ENCODE results near the gene F8.
"Not testable (repeated sequence)": the region's sequence is repeated elsewhere in the genome, so short reads cannot be mapped to it uniquely, and the experiment has no call there.

Gene F8

DNA sequence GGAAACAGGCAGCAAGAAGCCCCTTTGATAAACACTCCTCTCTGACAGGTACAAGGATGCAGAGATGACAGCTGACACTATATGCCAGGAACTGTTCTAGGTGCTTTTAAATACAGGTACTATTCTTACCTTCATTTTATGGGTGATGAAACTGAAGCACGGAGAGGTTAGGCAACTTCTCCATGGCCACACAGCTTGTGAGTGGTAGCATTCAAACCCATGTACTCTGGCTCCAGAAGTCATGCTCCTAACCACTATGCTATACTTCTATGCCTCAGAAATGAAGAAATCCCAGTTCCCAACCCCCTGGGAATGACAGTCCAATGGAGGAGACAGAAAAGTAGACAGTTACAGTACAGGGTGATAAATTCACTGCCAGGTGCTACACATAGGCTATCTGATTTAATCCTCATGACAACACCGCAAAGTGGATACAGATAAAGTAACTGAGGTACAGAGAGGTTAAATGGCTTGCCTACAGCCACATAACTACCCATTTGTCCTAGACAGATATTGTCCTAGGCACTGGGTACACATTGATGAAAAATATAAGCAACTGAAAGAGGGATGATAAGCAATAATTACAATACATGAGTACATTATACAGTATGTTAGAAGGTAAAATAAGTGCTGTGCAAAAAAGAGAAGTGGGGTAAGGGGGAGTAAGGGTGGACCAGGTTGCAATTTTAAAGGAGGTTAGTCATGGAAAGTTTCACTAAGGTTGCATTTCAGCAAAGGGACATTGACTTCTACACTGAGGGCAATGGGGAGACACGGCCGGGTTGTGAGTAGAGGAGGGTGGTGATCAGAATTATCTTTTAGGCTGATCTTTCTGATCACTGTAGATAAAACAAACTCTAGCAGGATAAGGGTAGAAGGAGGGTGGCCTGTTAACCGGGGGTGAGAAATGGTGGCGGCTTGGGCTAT, 1.6 kb upstream of the F8 start:
- no peak for ATAC-seq (replicated peaks)
- no peaks in the 10 kb centered on the region for H3K36me3 Mint-ChIP-seq
- peaks cover 6 to 16% of the 10 kb centered on the region in 2 donors for H3K4me1 Mint-ChIP-seq
- no peak for DNase-seq
- H3K27me3 Mint-ChIP-seq: no peaks in the 10 kb centered on the region
- peak overlapping the region; percentile 51 for H3K27ac Mint-ChIP-seq
- peak overlapping the region in 1 of 2 donors; percentile 68 for H3K4me3 Mint-ChIP-seq
- no peaks in the 10 kb centered on the region for H3K9me3 Mint-ChIP-seq

- no peak overlapping the region for H3K27ac Mint-ChIP-seq
- H3K36me3 Mint-ChIP-seq: no peaks in the 10 kb centered on the region
- H3K27me3 Mint-ChIP-seq: no peaks in the 10 kb centered on the region
- H3K4me1 Mint-ChIP-seq: peaks cover 6 to 10% of the 10 kb centered on the region in 2 donors
- no peak for DNase-seq
- no peaks in the 10 kb centered on the region for H3K9me3 Mint-ChIP-seq
- H3K4me3 Mint-ChIP-seq: no peak overlapping the region
- ATAC-seq (replicated peaks): no peak
Observed at GRCh38 chrX:155020591-155020990, 1.9 kb downstream of the F8 start.

DNA sequence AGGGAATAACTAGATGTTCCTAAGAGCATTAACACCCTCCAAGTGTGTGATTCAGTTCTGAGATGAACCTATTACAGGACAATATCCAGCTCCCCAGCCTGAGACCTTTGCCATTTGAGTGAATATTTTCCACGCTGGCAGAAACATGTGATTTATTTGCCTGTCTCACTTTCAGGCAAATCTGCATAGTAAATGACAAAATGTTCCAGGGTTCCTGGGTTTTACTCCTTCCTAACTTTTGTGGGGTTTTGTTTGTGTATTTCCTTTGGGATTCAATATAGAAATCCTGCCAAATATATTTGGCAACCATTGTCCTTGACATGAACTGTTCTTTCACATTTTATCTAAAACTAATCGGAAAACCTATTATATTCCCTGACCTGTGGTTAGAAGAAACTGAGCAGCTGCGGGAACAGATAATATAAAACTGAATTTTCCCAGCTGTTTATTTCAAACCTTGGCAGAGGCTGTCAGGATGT, 12.5 kb downstream of the F8 start:
- Mint-ChIP-seq H3K36me3 (no peaks in the 10 kb centered on the region), H3K4me1 (peaks cover 0 to 2% of the 10 kb centered on the region in 2 donors), H3K4me3 (no peak overlapping the region), H3K27ac (no peak overlapping the region), H3K27me3 (no peaks in the 10 kb centered on the region), H3K9me3 (peaks cover 0 to 2% of the 10 kb centered on the region in 2 donors)
- DNase-seq (no peak), ATAC-seq (replicated peaks) (no peak)

DNA sequence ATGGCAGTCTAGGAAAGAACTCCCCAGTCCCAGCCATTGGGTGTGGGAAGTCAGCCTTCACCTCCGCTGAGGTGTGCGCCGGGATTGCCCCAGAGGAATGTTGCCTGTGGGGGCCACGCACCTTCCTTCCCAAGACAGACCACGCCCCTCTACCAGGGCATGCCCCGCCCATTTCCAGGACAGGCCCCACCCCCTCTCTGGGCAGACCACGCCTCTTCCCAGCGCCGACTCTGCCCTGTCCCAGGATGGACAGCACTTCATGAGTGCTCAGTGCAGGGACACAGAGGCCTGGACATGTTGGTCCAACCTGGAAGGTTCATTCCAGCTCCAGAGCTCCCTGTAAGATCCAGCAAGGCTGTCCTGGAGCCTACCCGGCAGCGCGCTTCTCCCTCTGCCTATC, 13.9 kb downstream of the F8 start:
- H3K27me3 Mint-ChIP-seq; H3K9me3 Mint-ChIP-seq; H3K4me1 Mint-ChIP-seq; H3K36me3 Mint-ChIP-seq; ATAC-seq (replicated peaks); H3K4me3 Mint-ChIP-seq; DNase-seq; H3K27ac Mint-ChIP-seq: not testable (repeated sequence)

DNA sequence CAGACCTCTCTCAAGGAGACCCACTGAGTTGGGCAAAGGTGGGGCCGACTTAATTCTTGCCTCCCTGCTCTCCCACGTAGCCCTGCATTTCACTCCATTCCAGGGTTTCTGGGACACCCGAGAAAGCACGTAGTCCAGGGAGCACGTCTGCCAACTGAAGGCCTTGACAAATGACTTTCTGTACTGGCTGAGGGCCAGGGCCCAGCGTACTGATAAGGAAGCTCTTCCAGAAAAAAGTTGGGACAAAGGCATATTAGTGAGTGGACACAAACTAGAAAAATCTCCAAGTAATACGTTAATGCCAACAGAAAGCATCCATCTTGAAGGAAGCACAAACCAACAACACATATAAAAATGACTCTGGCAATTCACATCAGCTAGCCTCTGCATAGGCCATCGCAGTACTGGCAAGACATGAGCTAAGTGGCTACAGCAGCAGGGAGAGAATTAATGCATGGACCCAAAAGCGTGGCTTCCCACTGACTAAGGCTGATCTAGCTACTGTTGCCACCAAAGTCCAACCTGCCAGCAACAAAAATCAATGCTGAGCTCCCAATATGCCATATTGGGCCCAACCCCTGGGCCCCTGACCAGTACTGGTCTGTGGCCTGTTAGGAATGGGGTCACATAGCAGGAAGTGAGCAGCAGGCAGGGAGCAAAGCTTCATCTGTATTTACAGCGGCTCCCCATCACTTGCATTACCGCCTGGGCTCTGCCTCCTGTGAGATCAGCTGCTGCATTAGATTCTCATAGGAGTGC, 15.4 kb downstream of the F8 start:
- not testable (repeated sequence) for H3K4me3 Mint-ChIP-seq; ATAC-seq (replicated peaks); H3K36me3 Mint-ChIP-seq; H3K4me1 Mint-ChIP-seq; DNase-seq; H3K27me3 Mint-ChIP-seq; H3K27ac Mint-ChIP-seq; H3K9me3 Mint-ChIP-seq

DNA sequence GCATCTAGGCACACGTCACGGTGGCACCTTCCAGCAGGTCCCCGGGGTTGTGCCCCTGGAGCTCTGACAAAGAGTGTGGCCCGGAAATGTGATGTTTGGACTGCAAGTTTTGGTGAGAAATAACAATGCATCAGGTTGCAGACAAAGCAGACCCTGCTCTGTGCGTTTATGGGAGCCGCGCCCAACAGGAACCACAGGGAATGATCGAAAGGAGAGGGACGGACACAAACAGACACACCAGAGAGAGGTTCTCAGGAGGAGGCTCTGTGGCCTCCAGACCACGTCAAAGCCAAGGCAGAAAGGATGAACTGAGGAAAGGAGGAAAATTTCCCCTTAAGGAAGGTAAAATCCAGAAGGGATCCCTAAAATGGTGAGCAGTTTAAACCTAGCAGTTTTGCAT, 16.1 kb downstream of the F8 start:
- not testable (repeated sequence) for H3K27me3 Mint-ChIP-seq; H3K36me3 Mint-ChIP-seq; ATAC-seq (replicated peaks); H3K4me1 Mint-ChIP-seq; H3K4me3 Mint-ChIP-seq; H3K9me3 Mint-ChIP-seq; DNase-seq; H3K27ac Mint-ChIP-seq

GRCh38 chrX:155005190-155005589, 17.3 kb downstream of the F8 start:
- Mint-ChIP-seq H3K4me3 (no peak overlapping the region), H3K36me3 (peaks cover 0 to 2% of the 10 kb centered on the region in 2 donors), H3K4me1 (no peaks in the 10 kb centered on the region), H3K27me3 (peaks cover 0 to 9% of the 10 kb centered on the region in 2 donors), H3K9me3 (peaks cover 0 to 9% of the 10 kb centered on the region in 2 donors), H3K27ac (no peak overlapping the region)
- DNase-seq (no peak), ATAC-seq (replicated peaks) (no peak)

- Mint-ChIP-seq H3K4me1 (no peaks in the 10 kb centered on the region), H3K27me3 (peaks cover 0 to 11% of the 10 kb centered on the region in 2 donors), H3K27ac (no peak overlapping the region), H3K4me3 (no peak overlapping the region), H3K36me3 (peaks cover 0 to 2% of the 10 kb centered on the region in 2 donors), H3K9me3 (peaks cover 0 to 9% of the 10 kb centered on the region in 2 donors)
- no peak for ATAC-seq (replicated peaks)
- no peak for DNase-seq
Observed at GRCh38 chrX:155001873-155002272, 20.6 kb downstream of the F8 start.

- Mint-ChIP-seq H3K27ac (no peak overlapping the region), H3K36me3 (peaks cover 0 to 2% of the 10 kb centered on the region in 2 donors), H3K4me1 (no peaks in the 10 kb centered on the region), H3K27me3 (peaks cover 0 to 11% of the 10 kb centered on the region in 2 donors), H3K9me3 (peaks cover 0 to 9% of the 10 kb centered on the region in 2 donors), H3K4me3 (no peak overlapping the region)
- DNase-seq (no peak), ATAC-seq (replicated peaks) (no peak)
Observed at GRCh38 chrX:155000841-155001240, 21.7 kb downstream of the F8 start.

DNA sequence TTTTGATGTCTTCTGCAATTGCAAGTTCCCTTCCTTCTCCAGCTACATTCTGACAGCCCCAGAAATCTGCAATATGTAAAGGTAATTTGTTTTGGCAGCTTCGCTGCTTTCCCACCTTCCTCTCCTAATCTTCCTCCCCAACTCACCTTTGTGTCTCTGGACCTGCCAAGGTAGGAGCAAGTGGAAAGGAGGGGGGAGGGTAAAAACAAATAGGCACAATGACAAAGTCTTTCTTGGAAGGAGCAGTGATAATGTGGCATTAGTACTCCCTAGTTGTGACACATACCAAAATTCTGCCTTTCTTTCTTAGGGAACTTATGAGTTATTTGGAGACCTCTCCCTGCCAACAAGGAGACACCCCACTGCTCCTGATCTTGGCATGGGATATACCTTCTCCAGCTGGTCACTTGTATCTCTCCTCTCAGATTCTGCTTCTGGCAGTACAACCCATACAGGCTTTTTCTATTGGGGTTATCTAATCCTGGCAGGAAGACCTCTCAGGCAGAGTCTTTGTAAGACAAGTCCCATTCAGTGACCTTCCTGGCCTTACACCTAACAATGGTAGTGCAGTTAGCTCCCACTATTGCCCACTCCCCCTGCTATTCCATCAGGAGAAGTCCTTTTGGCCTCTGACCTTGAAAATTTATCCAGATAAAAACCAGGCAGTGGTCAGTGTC, 24.2 kb downstream of the F8 start:
- Mint-ChIP-seq H3K27ac (no peak overlapping the region), H3K27me3 (peaks cover 0 to 10% of the 10 kb centered on the region in 2 donors), H3K36me3 (peaks cover 0 to 2% of the 10 kb centered on the region in 2 donors), H3K4me1 (no peaks in the 10 kb centered on the region), H3K9me3 (peaks cover 0 to 8% of the 10 kb centered on the region in 2 donors), H3K4me3 (no peak overlapping the region)
- no peak for DNase-seq
- ATAC-seq (replicated peaks): no peak

DNA sequence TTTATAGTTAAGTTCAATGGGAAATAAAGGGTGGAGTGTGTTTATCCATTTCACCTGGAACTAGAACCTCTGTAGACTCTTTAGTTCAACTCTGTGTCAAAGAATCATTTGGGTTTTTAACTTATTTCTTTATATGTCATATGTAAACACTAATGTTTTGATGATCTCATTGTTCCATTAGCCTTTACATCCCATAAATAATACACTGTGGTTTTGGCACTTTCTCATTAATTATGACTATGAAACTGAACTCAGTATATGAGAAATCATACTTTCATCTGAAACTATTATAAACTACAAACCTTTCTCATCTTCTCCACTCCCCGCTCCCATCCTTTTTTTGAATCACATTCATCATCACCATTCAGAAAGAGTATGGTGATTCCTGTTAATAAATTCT, 31.0 kb downstream of the F8 start:
- peak in 1 of 2 donors; percentile 15 for ATAC-seq (replicated peaks)
- Mint-ChIP-seq H3K27ac (no peak overlapping the region), H3K36me3 (no peaks in the 10 kb centered on the region), H3K9me3 (no peaks in the 10 kb centered on the region), H3K4me1 (peaks cover 12 to 20% of the 10 kb centered on the region in 2 donors), H3K27me3 (no peaks in the 10 kb centered on the region), H3K4me3 (no peak overlapping the region)
- DNase-seq: no peak

- Mint-ChIP-seq H3K36me3 (no peaks in the 10 kb centered on the region), H3K27ac (no peak overlapping the region), H3K4me1 (peaks cover 12 to 20% of the 10 kb centered on the region in 2 donors), H3K9me3 (no peaks in the 10 kb centered on the region), H3K4me3 (no peak overlapping the region), H3K27me3 (no peaks in the 10 kb centered on the region)
- ATAC-seq (replicated peaks) (peak; percentile 48 to 75), DNase-seq (no peak)
Observed at GRCh38 chrX:154991039-154991438, 31.5 kb downstream of the F8 start.

GRCh38 chrX:154990496-154990895, 32.0 kb downstream of the F8 start:
- Mint-ChIP-seq H3K9me3 (no peaks in the 10 kb centered on the region), H3K4me1 (peaks cover 12 to 20% of the 10 kb centered on the region in 2 donors), H3K27me3 (no peaks in the 10 kb centered on the region), H3K36me3 (no peaks in the 10 kb centered on the region), H3K27ac (no peak overlapping the region), H3K4me3 (no peak overlapping the region)
- ATAC-seq (replicated peaks) (peak; percentile 67 to 85), DNase-seq (no peak)

DNA sequence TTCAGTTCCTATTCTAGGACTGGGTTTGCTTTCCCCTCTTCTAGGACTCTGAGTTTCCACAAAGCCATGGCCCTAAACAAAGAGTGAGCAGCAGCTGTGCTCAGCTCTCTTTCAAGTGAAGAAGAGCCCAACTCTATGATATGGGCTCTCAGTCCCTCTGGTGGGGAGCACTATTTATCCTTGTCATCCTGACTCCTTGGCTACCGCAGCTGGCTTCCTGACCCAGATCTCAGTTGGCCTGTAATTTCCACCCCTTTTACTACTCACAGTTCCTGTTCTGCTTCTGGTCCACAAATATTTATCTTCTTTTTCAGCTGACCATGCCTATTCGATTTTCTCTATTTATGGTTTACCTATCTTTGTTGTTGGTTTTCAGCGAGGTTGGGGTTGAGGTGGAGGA, 33.8 kb downstream of the F8 start:
- no peak for ATAC-seq (replicated peaks)
- Mint-ChIP-seq H3K4me1 (peaks cover 12 to 26% of the 10 kb centered on the region in 2 donors), H3K36me3 (no peaks in the 10 kb centered on the region), H3K4me3 (no peak overlapping the region), H3K27me3 (no peaks in the 10 kb centered on the region), H3K9me3 (no peaks in the 10 kb centered on the region), H3K27ac (no peak overlapping the region)
- DNase-seq: no peak
